ENCODE results near the gene PCOLCE2. TPM values are rescaled to one million over a fixed set of nuclear protein-coding genes. Genes with fewer than 3 reads are reported as not detected.

The PCOLCE2 gene
- total RNA-seq, 6 experiments from 2014 or later: 1.8 to 9.7 (median 3.8) TPM

- TF ChIP-seq POLR2A (IDR thresholded peaks at IDR 0.05): no peak
- TF ChIP-seq CTCF (IDR thresholded peaks at IDR 0.05): no peak
- ATAC-seq: no peak
Measured at GRCh38 chr3:142914286-142914811, 25.5 kb upstream of the PCOLCE2 start.

GRCh38 chr3:142913432-142913831 lies 24.5 kb upstream of the PCOLCE2 start:
- Histone ChIP-seq H3K4me1 (peaks cover 0 to 9% (median 0%) of the 10 kb centered on the region in 4 donors), H3K36me3 (no peaks in the 10 kb centered on the region), H3K4me3 (no peak overlapping the region), H3K27me3 (no peaks in the 10 kb centered on the region), H3K27ac (no peak overlapping the region), H3K9me3 (no peaks in the 10 kb centered on the region)
- TF ChIP-seq POLR2A (IDR thresholded peaks at IDR 0.05) (no peak), CTCF (IDR thresholded peaks at IDR 0.05) (no peak)
- intact Hi-C loops (cut with DNase I): no loop called here
- DNase-seq (no peak), ATAC-seq (no peak)
- 58% methylated on average over 1 of the region's 1 CpG for WGBS (ENCODE audit: insufficient coverage, low coverage, low lambda C conversion rate, missing lambda C conversion rate)

More at GRCh38 chr3:142914286-142914811, 25.5 kb upstream of the PCOLCE2 start:
- WGBS (ENCODE audit: insufficient coverage, low coverage, low lambda C conversion rate, missing lambda C conversion rate): 45% methylated on average over 3 of the region's 3 CpGs
- no peak for DNase-seq
- no peak overlapping the region for H3K27ac ChIP-seq
- no peaks in the 10 kb centered on the region for H3K36me3 ChIP-seq
- H3K9me3 ChIP-seq: no peaks in the 10 kb centered on the region
- no peaks in the 10 kb centered on the region for H3K27me3 ChIP-seq
- intact Hi-C loops (cut with DNase I): no loop called here
- peaks cover 0 to 9% (median 0%) of the 10 kb centered on the region in 4 donors for H3K4me1 ChIP-seq
- no peak overlapping the region for H3K4me3 ChIP-seq

GRCh38 chr3:142912402-142913172 lies 23.7 kb upstream of the PCOLCE2 start:
- H3K4me1 ChIP-seq: peaks cover 0 to 9% (median 0%) of the 10 kb centered on the region in 4 donors
- H3K9me3 ChIP-seq: no peaks in the 10 kb centered on the region
- no peaks in the 10 kb centered on the region for H3K27me3 ChIP-seq
- 77% methylated on average over 6 of the region's 6 CpGs for WGBS (ENCODE audit: insufficient coverage, low coverage, low lambda C conversion rate, missing lambda C conversion rate)
- ATAC-seq (peak in 2 of 4 donors; percentile 53 to 64), DNase-seq (no peak)
- H3K4me3 ChIP-seq: no peak overlapping the region
- intact Hi-C loops (cut with DNase I): no loop called here
- H3K36me3 ChIP-seq: no peaks in the 10 kb centered on the region
- no peak overlapping the region for H3K27ac ChIP-seq
- TF ChIP-seq CTCF (IDR thresholded peaks at IDR 0.05): no peak
- TF ChIP-seq POLR2A (IDR thresholded peaks at IDR 0.05): no peak

- Histone ChIP-seq H3K36me3 (no peaks in the 10 kb centered on the region), H3K27ac (no peak overlapping the region), H3K4me3 (no peak overlapping the region), H3K27me3 (no peaks in the 10 kb centered on the region), H3K9me3 (no peaks in the 10 kb centered on the region), H3K4me1 (peaks cover 0 to 9% (median 0%) of the 10 kb centered on the region in 4 donors)
- 58% methylated on average over 2 of the region's 2 CpGs for WGBS (ENCODE audit: insufficient coverage, low coverage, low lambda C conversion rate, missing lambda C conversion rate)
- intact Hi-C loops (cut with DNase I): no loop called here
- ATAC-seq: no peak
- DNase-seq: no peak
- no peak for TF ChIP-seq CTCF (IDR thresholded peaks at IDR 0.05)
- no peak for TF ChIP-seq POLR2A (IDR thresholded peaks at IDR 0.05)
Measured at GRCh38 chr3:142910280-142910679, 21.4 kb upstream of the PCOLCE2 start.

Data from right lobe of liver (tissue), 6 donors.